DND-41 (cell line): ENCODE results near the gene PREX1.

Experiments used
- ATAC-seq: fragments of 200-7000 bp; cut with Tn5 transposase; 3 replicates; pipeline ENCODE4 v1.9.1; 2021; ENCODE audit warnings: low read depth; ENCODE audit not compliant: insufficient read depth
- DNase-seq: peaks from one replicate; pipeline ENCODE4 v3.0.0-alpha.2; 2020
- H2AFZ ChIP-seq: 2 replicates; pipeline ENCODE4 v1.6.0; 2012; ENCODE audit warnings: low read depth, low read length
- H3K27ac ChIP-seq: 2 replicates; pipeline ENCODE4 v1.5.1; 2012; ENCODE audit warnings: low read length, inconsistent platforms
- H3K27me3 ChIP-seq: fragments of 200-600 bp; sonication (generic); 2 replicates; pipeline ENCODE4 v1.6.0; 2012; ENCODE audit warnings: low read length, mild to moderate bottlenecking, inconsistent platforms; ENCODE audit not compliant: insufficient read depth, poor library complexity
- H3K36me3 ChIP-seq: 2 replicates; pipeline ENCODE4 v1.5.1; 2012; ENCODE audit warnings: low read length, inconsistent platforms; ENCODE audit not compliant: insufficient read depth
- H3K4me1 ChIP-seq: 2 replicates; pipeline ENCODE4 v1.5.1; 2012; ENCODE audit warnings: mild to moderate bottlenecking, low read length; ENCODE audit not compliant: insufficient read depth
- H3K4me2 ChIP-seq: 2 replicates; pipeline ENCODE4 v1.6.0; 2012; ENCODE audit warnings: mild to moderate bottlenecking, moderate library complexity, low read length, inconsistent platforms; ENCODE audit not compliant: insufficient read depth
- H3K4me3 ChIP-seq, 2 experiments: fragments of 200-600 bp in 1 of 2; shearing (Covaris generic) in 1 of 2; 2 replicates each; pipeline ENCODE4 v1.5.1; 2012 to 2016; ENCODE audit warnings: inconsistent platforms in 2 of 2, low read length in 2 of 2, mild to moderate bottlenecking in 2 of 2, low read depth in 1 of 2, moderate library complexity in 1 of 2
- H3K79me2 ChIP-seq: 2 replicates; pipeline ENCODE4 v1.6.0; 2012; ENCODE audit warnings: low read length, inconsistent platforms; ENCODE audit not compliant: insufficient read depth
- H3K9ac ChIP-seq: 2 replicates; pipeline ENCODE4 v1.6.0; 2012; ENCODE audit warnings: low read depth, mild to moderate bottlenecking, inconsistent platforms, low read length, moderate library complexity
- H3K9me3 ChIP-seq: 2 replicates; pipeline ENCODE4 v1.5.1; 2012; ENCODE audit warnings: low read length, moderate library complexity, mild to moderate bottlenecking, inconsistent platforms; ENCODE audit not compliant: insufficient read depth, severe bottlenecking
- H4K20me1 ChIP-seq: 2 replicates; pipeline ENCODE4 v1.6.0; 2012; ENCODE audit warnings: low read length; ENCODE audit not compliant: insufficient read depth
- EZH2 ChIP-seq: IDR thresholded peaks from 3 replicates; pipeline ENCODE4 v1.6.1; 2012; ENCODE audit warnings: borderline replicate concordance, low read depth, mild to moderate bottlenecking, moderate library complexity, low read length, inconsistent platforms; ENCODE audit not compliant: severe bottlenecking
- TF ChIP-seq, protein P1 (sequence below): IDR thresholded peaks from 2 replicates; pipeline ENCODE4 v1.5.1; 2012; ENCODE audit warnings: borderline replicate concordance, low read length, moderate library complexity, mild to moderate bottlenecking; ENCODE audit not compliant: poor library complexity, severe bottlenecking; ENCODE audit errors: extremely low read depth

The PREX1 gene

DNA sequence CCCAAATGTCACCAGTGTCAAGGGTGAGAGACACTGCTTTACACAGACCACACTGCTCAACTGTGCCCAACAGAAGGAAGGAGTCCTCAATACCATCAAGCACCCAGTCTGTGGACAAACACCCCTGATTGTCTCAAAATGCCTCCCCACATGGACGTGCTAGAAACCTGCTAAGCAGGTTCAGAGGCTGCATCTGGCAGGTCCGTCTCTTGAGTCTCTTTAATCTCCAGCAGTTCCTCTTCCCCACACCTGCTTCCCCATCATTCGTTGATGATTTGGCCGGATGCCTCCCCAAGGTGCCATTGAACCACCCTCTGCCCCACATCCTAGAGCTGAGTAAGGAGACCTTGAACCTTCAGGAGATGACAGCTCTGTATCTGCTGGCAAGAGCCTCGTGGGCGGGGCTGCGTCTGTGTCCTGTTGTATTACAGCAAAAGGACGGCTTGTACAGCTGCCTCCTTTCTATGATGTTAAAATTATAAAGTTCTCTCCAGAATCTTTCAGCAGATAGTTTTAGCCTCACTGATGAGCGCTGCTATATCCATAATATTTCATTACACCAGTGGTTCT, 179.2 kb downstream of the PREX1 start:
- no peaks in the 10 kb centered on the region for H3K36me3 ChIP-seq
- no peak overlapping the region for H3K27ac ChIP-seq
- no peaks in the 10 kb centered on the region for H3K9me3 ChIP-seq
- DNase-seq (no peak), ATAC-seq (no peak)
- H2AFZ ChIP-seq, result no peak overlapping the region
- no peak overlapping the region for H3K4me2 ChIP-seq
- no peak overlapping the region for H3K9ac ChIP-seq
- no peaks in the 10 kb centered on the region for H3K4me1 ChIP-seq
- no peaks in the 10 kb centered on the region for H3K27me3 ChIP-seq
- TF ChIP-seq, protein P1, sequence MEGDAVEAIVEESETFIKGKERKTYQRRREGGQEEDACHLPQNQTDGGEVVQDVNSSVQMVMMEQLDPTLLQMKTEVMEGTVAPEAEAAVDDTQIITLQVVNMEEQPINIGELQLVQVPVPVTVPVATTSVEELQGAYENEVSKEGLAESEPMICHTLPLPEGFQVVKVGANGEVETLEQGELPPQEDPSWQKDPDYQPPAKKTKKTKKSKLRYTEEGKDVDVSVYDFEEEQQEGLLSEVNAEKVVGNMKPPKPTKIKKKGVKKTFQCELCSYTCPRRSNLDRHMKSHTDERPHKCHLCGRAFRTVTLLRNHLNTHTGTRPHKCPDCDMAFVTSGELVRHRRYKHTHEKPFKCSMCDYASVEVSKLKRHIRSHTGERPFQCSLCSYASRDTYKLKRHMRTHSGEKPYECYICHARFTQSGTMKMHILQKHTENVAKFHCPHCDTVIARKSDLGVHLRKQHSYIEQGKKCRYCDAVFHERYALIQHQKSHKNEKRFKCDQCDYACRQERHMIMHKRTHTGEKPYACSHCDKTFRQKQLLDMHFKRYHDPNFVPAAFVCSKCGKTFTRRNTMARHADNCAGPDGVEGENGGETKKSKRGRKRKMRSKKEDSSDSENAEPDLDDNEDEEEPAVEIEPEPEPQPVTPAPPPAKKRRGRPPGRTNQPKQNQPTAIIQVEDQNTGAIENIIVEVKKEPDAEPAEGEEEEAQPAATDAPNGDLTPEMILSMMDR, result no peak
- TF ChIP-seq EZH2, result no peak
- H3K4me3 ChIP-seq, result no peak overlapping the region
- H4K20me1 ChIP-seq, result 0 out of 2 replicates have a peak, but pooled peaks cover 3% of the 10 kb centered on the region
- no peaks in the 10 kb centered on the region for H3K79me2 ChIP-seq

DNA sequence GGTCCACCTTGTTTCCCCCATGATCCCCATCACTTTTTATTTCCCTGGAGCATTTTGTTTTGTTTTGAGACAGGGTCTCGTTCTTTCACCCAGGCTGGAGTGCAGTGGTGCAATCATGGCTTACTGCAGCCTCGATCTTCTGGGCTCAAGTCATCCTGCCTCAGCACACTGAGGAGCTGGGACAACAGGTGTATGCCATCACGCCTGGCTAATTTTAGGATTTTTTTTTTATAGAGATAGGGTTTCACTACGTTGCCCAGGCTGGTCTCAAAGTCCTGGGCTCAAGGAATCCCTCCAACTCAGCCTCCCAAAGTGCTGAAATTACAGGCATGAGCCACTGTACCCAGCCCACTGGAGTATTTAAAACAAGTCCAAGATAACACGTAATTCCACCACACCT, 179.9 kb downstream of the PREX1 start:
- DNase-seq, result no peak
- Histone ChIP-seq H3K27me3 (no peaks in the 10 kb centered on the region), H2AFZ (no peak overlapping the region), H3K4me2 (no peak overlapping the region), H3K27ac (no peak overlapping the region), H3K79me2 (no peaks in the 10 kb centered on the region), H3K36me3 (no peaks in the 10 kb centered on the region), H3K4me3 (no peak overlapping the region), H3K4me1 (no peaks in the 10 kb centered on the region), H3K9ac (no peak overlapping the region), H4K20me1 (0 out of 2 replicates have a peak, but pooled peaks cover 3% of the 10 kb centered on the region), H3K9me3 (no peaks in the 10 kb centered on the region)
- ATAC-seq, result no peak
- TF ChIP-seq EZH2, result no peak
- TF ChIP-seq, protein P1, result no peak

DNA sequence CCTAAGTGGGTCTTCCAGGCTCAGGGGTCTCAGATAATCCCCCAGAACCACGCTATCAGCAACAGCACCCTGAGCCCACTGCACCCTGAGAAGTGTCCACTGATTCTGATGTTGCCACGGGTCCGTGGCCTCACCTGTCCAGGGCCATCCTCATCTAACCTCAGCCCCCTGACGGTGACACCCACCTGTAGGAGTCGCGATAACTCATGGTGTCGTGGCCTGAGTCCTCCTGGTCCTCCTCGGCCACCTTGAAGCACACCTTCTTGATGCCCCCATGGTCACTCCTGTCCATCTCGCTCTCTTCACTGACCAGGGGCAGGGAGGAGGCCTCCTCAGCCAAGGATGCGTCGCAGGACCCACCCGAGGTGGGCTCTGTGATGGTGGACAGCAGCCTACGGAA, 182.1 kb downstream of the PREX1 start:
- no peak overlapping the region for H2AFZ ChIP-seq
- no peak overlapping the region for H3K4me2 ChIP-seq
- H3K27me3 ChIP-seq, result no peaks in the 10 kb centered on the region
- no peaks in the 10 kb centered on the region for H3K79me2 ChIP-seq
- no peaks in the 10 kb centered on the region for H3K4me1 ChIP-seq
- H4K20me1 ChIP-seq, result 0 out of 2 replicates have a peak, but pooled peaks cover 3% of the 10 kb centered on the region
- DNase-seq (no peak), ATAC-seq (no peak)
- H3K9me3 ChIP-seq, result no peaks in the 10 kb centered on the region
- no peak overlapping the region for H3K27ac ChIP-seq
- no peak overlapping the region for H3K9ac ChIP-seq
- H3K4me3 ChIP-seq, result no peak overlapping the region
- TF ChIP-seq, protein P1, result no peak
- no peak for TF ChIP-seq EZH2
- H3K36me3 ChIP-seq, result no peaks in the 10 kb centered on the region
